GM21825 (cell line): ENCODE data around the gene ZFP57.

Experiments
- ATAC-seq: cut with Tn5 transposase; IDR thresholded peaks from one replicate; pipeline ENCODE4 v1.9.1; 2021; ENCODE audit warnings: mild to moderate bottlenecking, moderate library complexity; ENCODE audit not compliant: unreplicated experiment

The ZFP57 gene

DNA sequence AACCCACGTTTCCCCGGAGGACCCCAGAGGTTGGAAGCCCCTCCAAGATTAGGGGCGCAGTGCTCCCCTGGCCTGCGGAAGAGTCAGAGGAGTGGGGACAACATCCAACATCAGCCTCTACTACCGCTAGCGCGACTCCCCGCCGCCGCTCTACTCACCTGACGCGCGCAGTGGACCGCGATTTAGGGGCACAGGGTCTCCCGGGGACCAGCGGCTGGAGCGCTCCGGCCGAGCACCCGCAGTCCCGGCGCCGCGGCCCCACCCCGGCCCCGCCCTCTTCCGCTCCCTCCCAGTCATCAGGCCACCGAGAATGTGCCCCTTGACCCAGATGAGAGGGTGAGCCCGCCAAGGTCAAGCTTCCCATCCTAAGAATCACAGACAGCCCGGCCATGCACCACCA is at the start of gene ZFP57:
Gene ZFP57, minus strand, starts transcription at position 249 of the 400 bp plus-strand sequence. CDS start 4,149 bp downstream, outside the sequence.
- ATAC-seq, result no peak

DNA sequence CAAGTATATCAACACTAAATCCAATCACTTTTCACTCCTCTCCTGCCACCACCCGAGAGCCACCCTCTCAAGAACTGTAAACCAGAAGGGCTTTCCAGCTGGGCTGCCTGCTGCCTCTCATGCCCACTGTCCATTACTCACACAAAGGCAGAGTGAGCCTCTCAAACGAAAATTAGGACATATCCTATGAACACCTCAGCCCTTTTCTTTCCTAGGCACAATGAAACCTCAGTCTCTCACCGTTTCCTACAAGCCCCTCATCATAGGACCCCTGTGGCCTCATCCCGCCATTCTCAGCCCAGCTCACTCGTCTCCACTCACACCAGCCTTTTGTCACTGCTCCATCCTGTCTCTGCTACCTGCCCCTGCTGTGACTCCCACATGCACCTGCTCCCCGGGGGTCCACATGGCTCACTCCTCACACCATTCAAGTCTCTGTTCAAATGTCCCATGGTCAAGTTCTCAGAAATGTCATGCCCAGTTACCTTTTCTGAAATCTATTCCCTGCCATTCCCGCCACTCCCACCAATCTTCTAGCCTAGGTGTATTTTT is 49.7 kb upstream of the ZFP57 start:
- ATAC-seq, result no peak

DNA sequence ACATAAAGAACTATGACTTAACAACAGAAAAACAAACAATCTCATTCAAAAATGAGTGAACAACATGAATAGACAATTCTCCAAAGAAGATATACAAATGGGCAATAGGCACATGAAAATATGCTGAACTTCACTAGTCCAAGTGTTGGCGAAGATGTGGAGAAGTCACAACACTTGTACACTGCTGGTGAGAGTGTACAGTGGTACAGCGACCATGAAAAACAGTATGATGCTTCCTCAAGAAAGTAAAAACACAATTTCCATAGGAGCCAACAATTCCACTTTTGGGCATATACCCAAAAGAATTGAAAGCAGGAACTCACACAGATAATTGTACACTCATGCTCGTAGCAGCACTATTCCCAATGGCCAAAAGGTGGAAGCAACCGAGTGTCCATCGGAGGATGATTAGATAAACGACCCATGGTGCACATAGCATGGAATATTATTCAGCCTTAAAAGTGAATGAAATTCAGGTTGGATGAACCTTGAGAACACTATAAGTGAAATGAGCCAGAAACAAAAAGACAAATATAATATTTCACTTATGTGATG is 48.9 kb upstream of the ZFP57 start:
- no peak for ATAC-seq

DNA sequence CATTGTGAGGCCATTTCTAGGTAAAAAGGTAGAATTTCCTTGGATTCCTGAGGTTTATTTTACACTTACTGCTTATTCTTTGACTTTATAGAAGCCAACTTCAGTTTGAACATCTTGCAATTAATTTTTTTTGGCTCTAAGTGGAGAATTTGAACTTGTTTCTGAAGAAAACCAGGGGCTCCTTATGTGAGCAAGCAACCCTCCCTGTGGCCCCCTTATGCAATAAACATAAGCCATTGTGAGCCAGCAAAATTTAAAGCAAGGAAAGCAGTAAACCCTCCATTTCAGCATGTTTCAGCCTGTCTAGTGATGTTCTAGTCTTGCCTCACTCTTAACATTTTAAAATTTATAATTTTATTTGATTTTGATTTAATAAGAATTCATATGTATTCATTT is 47.9 kb upstream of the ZFP57 start:
- no peak for ATAC-seq

DNA sequence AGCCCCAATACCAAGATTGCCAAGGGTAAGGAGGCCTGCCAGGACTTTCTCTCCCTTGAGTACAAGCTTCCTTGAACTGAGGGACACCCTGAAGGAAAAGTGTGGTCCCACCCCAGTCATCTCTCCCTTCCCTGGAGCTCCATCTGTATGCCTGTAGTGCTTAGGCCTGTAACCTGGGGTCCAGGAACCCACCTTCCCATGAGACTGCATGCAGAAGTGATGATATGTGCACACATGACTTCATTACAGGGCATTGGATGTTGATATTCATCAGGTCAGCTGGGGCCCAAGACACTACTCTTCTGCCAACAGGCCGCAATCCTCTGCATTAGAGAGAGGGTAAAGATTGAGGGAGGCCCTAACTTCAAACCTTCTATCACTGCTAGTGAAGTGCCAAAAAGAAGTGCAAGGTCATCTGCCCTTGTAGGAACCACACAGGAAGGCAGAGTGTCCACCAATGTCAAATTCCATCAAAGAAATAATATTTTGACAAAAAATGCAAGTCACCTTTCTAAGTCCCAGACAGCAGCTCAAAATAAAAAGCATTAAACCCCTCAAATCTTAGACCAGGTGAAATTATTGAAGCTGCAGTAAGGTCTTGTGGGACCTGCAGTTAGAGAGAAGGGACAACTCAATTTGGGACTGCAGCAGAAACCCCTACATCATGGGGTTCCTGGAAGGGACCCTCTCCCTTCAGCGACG is 47.4 kb upstream of the ZFP57 start:
- ATAC-seq, result no peak

DNA sequence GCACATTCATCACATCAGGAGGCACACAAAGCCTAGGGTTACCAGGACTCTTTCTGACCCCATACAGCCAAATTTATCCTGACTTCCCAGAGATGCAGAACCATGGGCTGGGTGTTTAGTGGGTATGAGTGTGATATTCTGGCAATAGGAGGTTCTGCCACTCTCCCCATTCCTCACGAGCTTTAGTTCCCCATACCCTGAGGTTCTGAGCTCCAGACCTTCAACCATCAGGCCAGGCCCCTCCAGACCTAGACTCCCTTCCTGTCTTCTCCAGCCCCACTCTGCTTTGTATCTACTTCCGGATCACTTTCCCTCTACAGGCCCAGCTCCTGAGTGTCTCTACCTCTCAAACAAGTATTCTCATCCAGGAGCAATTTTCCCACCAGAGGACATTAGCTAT is 46.7 kb upstream of the ZFP57 start:
- ATAC-seq, result no peak

DNA sequence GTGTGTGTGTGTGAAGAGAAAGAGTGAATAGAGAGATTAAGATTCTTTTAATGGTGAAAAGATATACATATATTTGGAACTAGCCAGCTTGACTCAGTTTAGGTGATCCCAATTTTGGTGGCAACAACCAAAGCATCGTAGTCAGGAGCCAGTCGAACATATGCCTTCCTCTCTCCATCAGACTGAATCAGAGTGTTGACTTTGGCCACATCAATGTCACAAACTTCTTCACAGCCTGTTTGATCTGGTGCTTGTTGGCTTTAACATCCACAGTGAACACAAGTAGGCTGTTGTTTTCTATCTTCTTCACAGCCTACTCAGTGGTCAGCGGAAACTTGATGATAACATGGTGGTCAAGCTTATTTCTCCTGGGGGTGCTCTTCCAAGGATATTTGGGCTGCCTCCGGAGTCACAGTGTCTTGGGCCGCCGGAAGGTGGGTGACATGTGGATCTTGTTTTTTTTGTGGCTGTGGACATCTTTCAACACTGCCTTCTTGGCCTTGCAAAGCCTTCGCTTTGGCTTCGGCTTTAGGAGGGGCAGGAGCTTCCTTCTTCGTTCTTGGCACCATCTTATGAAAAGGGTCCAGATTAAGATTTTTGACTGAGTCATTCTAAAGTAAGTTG is 45.7 kb upstream of the ZFP57 start:
- no peak for ATAC-seq

DNA sequence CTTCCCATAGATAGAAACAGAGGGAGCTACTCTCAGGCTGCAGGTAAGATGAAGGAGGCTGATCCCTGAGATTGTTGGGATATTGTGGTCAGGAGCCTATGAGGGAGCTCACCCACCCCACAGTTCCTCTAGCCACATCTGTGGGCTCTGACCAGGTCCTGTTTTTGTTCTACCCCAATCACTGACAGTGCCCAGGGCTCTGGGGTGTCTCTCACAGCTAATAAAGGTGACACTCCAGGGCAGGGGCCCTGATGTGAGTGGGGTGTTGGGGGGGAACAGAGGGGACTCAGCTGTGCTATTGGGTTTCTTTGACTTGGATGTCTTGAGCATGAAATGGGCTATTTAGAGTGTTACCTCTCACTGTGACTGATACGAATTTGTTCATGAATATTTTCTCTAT is 45.0 kb upstream of the ZFP57 start:
- no peak for ATAC-seq

DNA sequence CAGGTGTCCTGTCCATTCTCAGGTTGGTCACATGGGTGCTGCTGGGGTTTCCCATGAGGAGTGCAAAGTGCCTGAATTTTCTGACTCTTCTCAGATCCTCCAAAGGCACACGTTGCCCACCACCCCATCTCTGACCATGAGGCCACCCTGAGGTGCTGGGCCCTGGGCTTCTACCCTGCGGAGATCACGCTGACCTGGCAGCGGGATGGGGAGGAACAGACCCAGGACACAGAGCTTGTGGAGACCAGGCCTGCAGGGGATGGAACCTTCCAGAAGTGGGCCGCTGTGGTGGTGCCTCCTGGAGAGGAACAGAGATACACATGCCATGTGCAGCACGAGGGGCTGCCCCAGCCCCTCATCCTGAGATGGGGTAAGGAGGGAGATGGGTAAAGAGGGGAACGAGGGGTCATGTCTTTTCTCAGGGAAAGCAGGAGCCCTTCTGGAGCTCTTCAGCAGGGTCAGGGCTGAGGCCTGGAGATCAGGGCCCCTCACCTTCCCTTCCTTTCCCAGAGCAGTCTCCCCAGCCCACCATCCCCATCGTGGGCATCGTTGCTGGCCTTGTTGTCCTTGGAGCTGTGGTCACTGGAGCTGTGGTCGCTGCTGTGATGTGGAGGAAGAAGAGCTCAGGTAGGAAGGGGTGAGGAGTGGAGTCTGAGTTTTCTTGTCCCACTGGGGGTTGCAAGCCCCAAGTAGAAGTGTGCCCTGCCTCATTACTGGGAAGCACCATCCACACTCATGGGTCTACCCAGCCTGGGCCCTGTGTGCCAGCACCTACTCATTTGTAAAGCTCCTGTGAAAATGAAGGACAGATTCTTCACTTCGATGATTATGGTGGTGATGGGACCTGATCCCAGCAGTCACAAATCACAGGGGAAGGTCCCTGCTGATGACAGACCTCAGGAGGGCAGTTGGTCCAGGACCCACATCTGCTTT is 44.3 kb upstream of the ZFP57 start:
- ATAC-seq, result no peak

DNA sequence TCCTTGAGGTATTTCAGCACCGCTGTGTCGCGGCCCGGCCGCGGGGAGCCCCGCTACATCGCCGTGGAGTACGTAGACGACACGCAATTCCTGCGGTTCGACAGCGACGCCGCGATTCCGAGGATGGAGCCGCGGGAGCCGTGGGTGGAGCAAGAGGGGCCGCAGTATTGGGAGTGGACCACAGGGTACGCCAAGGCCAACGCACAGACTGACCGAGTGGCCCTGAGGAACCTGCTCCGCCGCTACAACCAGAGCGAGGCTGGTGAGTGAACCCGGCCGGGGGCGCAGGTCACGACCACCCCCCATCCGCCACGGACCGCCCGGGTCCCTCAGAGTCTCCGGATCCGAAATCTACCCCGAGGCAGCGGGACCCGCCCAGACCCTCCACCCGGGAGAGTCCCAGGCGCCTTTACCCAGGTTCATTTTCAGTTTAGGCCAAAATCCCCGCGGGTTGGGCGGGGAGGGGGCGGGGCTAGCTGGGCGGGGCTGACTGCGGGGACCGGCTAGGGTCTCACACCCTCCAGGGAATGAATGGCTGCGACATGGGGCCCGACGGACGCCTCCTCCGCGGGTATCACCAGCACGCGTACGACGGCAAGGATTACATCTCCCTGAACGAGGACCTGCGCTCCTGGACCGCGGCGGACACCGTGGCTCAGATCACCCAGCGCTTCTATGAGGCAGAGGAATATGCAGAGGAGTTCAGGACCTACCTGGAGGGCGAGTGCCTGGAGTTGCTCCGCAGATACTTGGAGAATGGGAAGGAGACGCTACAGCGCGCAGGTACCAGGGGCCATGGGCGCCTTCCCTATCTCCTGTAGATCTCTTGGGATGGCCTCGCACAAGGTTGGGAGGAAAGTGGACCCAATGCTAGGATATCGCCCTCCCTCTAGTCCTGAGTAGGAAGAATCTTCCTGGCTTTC is 43.0 kb upstream of the ZFP57 start:
- ATAC-seq, result peak; percentile 42

DNA sequence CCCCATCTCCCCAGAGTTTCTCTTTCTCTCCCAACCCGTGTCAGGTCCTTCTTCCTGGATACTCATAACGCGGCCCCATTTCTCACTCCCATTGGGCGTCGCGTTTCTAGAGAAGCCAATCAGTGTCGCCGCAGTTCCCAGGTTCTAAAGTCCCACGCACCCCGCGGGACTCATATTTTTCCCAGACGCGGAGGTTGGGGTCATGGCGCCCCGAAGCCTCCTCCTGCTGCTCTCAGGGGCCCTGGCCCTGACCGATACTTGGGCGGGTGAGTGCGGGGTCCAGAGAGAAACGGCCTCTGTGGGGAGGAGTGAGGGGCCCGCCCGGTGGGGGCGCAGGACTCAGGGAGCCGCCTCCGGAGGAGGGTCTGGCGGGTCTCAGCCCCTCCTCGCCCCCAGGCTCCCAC is 42.3 kb upstream of the ZFP57 start, which contains the start of gene HLA-F:
Gene HLA-F, plus strand, starts transcription at position 173 of the 404 bp plus-strand sequence. Its CDS starts 30 bp downstream, at position 203.
- peak; percentile 83 for ATAC-seq

DNA sequence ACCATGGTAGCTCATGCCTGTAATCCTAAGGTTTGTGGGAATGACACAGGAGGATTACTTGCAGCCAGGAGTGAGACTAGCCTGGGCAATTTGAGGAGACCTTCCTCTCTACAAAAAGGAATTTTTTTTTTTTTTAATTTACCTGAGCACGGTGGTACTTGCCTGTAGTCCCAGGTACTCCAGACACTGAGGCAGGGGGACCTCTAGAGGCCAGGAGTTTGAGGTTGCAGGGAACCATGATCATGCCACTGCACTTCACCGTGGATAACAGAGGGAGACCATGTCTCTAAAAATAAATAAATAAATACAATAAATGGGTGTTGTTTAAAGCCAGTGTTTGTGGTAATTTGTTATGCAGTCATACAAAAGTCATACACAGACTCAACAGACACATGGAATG is 39.9 kb upstream of the ZFP57 start:
- no peak for ATAC-seq

DNA sequence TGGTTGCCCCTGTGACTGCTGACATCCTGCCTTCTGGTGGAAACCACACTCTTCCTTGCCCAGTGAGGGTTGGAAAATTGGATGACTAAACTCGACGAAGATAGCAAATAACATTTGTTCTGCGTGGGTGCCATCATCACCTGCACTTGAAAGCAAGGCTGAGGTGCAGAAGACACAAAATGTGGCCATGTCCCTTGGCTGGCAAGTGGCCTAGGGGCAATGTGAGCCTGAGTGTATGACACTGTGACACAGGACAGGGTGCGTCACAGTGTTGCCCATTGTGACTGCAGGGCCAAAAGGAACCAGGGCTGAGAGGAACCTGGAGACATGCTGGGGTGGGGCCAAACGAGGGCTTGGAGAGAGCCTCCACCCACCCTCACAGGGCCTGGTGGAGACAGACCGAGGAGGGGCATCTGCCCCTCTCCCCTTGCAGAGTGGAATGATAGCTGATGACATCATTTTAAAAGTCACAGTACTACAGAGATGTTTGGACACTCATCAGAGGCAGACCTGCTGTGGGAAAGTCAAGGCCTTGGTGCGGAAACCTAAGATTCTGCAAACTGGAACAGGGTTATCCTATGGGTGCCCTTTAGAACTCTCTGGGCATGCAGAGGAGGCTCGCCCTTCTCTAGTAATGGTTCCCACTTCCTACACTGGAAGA is 29.5 kb upstream of the ZFP57 start:
- no peak for ATAC-seq

DNA sequence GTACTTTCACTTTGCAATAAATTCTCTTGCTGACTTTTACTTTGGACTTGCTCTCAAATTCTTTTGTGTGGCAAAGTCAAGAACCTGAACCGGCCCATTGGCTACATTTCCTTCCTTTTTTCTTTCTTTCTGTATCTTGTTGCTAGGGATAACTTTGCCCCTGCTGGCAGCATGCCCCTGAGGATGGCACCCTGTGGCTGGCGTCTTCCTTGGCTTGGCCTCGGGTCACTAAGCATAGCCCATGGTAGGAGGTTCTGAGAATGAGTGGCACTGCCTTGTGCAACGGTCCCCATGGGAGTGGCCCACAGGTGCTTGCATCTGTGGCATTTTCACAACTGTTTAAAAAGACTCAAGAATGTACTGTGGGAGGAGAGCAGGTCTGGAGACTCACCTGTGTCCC is 28.2 kb upstream of the ZFP57 start:
- no peak for ATAC-seq

DNA sequence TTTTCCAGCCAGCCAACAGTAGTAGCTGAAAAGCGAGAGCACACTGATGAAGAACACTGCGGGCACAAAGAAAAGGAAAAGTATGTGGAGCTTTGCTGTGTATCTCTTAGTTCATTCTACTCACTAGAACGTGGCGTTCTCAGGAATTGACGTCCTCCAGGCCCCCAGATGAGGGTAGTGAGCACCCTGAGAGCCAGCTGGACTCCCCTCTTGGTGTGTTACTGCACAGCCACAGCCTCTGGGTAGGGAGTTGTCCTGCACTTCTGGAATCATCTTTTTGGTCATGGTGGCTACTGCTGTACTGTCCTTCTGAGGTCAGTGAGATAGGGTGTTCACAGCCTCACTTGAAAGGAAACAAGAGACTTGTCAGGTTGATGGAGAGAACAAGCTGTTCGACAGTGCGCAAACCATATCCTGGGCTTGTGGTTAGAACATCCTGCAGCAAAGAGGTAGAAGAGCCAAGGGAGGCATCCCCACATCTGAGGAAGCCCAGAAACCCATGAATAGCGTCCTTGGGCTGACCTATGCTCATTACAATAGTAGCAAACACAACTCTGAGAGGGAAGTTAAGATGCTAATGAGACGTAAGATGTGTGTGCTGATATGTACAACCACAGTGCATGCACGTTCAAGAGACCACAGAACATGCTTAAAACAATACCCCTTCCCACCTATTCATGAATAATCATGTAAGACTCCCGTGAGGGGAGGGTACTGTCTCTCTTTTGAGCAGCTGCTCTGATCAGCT is 27.7 kb upstream of the ZFP57 start:
- no peak for ATAC-seq

DNA sequence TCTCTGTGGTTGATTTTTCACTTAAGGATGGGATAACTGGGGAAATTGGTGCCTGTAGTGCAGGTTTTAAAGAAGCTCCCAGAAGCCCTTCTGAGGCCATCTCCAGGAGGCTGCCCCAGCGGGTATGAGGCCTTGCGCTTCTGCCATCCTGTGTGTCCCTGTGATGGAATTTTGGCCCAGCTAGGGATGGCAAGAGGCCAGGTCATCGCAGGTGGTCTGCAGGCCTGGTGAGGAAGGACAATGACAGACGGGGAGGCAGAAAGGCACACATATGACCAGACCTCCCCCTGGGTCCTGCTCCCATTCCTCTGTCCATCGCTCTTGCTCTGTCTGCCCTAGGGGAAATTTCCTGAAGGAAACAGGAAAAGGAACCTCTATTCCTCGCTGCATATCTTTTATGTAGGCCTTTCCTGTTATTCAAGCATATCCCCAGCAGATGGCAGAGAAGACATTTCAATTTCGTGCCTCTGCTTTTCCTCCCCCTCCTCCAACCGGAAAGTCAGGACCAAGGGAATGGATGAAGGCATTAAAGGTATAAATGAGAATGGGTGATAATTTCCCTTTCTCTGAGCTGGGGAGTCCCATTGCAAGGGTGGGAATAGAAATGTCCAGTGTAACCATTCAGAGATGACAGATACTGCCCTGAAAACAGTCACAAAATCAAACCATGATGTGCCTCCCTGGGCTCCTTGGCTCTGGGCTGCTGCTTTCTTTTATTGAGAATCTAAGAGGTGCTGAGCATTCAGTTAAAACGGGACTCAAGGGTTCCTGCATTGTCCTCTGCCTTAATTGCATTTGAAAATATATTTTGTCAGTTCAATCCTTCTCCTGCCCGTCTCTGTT is 24.7 kb upstream of the ZFP57 start:
- ATAC-seq, result no peak

DNA sequence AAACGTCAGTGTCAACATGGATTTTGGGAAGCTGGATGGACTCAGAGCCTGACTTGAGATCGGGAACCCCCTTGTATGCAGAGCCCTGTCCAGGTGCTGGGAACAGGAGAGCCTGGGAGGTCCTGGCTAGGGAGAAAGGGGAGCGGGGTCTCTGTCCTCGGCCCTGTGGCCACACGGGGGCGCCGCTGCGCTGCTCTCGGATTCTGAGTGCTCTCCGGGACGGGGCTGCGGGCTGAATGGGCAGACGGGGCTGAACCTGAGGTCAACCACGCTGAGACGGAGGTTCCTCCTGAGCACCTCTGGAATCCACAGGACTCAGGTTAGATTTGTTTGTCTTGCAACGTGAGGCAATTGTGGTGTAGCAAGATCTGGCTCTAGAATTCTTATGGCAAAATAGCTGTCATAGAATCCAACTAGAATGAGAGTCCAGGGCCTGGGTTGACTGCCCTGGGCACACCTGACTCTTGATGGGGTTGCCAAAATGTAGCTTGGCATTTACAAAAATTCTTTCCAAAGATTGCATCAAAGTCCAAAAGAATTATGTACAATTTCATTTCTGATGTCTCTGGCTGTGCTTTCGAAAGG is 21.7 kb upstream of the ZFP57 start:
- ATAC-seq, result no peak
